Ascending aorta (tissue), 2 donors: ENCODE data around the gene UXT. TPM values are rescaled to one million over a fixed set of nuclear protein-coding genes. Genes with fewer than 3 reads are reported as not detected.

Source experiments
- DNase-seq, 2 donors: peaks; one replicate each; pipeline ENCODE4 v3.0.0-alpha.2; 2019; ENCODE audit warnings: low spot score in 2 of 2
- H3K27ac ChIP-seq, 2 donors: fragments of 200-600 bp; sonication (generic); one replicate each; pipeline ENCODE4 v1.5.1; 2016 to 2017; ENCODE audit warnings: mild to moderate bottlenecking in 1 of 2
- H3K27me3 ChIP-seq: fragments of 200-600 bp; sonication (generic); one replicate; pipeline ENCODE4 v1.5.1; 2017
- H3K36me3 ChIP-seq, 2 donors: fragments of 200-600 bp; sonication (generic); one replicate each; pipeline ENCODE4 v1.5.1; 2016
- H3K4me1 ChIP-seq, 2 donors: fragments of 200-600 bp; sonication (generic); one replicate each; pipeline ENCODE4 v1.5.1; 2016 to 2017; ENCODE audit warnings: mild to moderate bottlenecking in 1 of 2
- H3K4me3 ChIP-seq, 2 donors: fragments of 200-600 bp; sonication (generic); one replicate each; pipeline ENCODE4 v1.5.1; 2016 to 2017; ENCODE audit warnings: mild to moderate bottlenecking in 1 of 2
- H3K9me3 ChIP-seq, 2 donors: fragments of 200-600 bp; sonication (generic); one replicate each; pipeline ENCODE4 v1.5.1; 2016
- CTCF ChIP-seq, 3 experiments: fragments of 200-600 bp in 2 of 3; fragments of 450-650 bp in 1 of 3; sonication (generic) in 2 of 3; IDR thresholded peaks; one replicate each; pipeline ENCODE4 v1.5.1; 2016 to 2019; ENCODE audit warnings: antibody characterized with exemption in 3 of 3, mild to moderate bottlenecking in 1 of 3, moderate library complexity in 1 of 3
- intact Hi-C: fragments of 100-400 bp; cut with DNase I; formaldehyde crosslinking; loops from one replicate; pipeline ENCODE4 v1.15.1; 2023
- total RNA-seq: library from RNA; depleted of rRNA; stranded (reverse); fragments of >200 nt; gene quantifications from one replicate; pipeline ENCODE4 v1.1.0, GENCODE V29; 2016

Gene UXT
- total RNA-seq: 63.6 TPM

GRCh38 chrX:47658684-47659420, at the start of gene UXT:
TSS of gene UXT (minus strand) at chrX:47659180. CDS start at chrX:47658927, 253 bp downstream.
- H3K4me1 ChIP-seq: no peaks in the 10 kb centered on the region
- no peaks in the 10 kb centered on the region for H3K9me3 ChIP-seq
- H3K36me3 ChIP-seq: peaks cover 0 to 8% of the 10 kb centered on the region in 2 donors
- no peak for TF ChIP-seq CTCF (IDR thresholded peaks at IDR 0.05)
- peak within 1 kb of the TSS; percentile 95 to 96 for H3K27ac ChIP-seq
- peak within 1 kb of the TSS; percentile 58 to 74 for H3K4me3 ChIP-seq
- intact Hi-C loops: loop anchor here (1.0 to 10.0 kb wide), 4 partner anchors 9 to 464 kb away; partner anchors contain the start of genes ELK1, UBA1 and ZNF81
- peak; percentile 79 to 96 for DNase-seq
- H3K27me3 ChIP-seq: no peaks in the 10 kb centered on the region

GRCh38 chrX:47707031-47707780, 48.2 kb upstream of the UXT start:
- intact Hi-C loops: no loop called here
- Histone ChIP-seq H3K27ac (no peak overlapping the region), H3K9me3 (no peaks in the 10 kb centered on the region), H3K36me3 (no peaks in the 10 kb centered on the region), H3K4me1 (no peaks in the 10 kb centered on the region), H3K4me3 (no peak overlapping the region), H3K27me3 (no peaks in the 10 kb centered on the region)
- TF ChIP-seq CTCF (IDR thresholded peaks at IDR 0.05): no peak
- no peak for DNase-seq

- Histone ChIP-seq H3K36me3 (no peaks in the 10 kb centered on the region), H3K4me1 (no peaks in the 10 kb centered on the region), H3K4me3 (no peak overlapping the region), H3K27ac (no peak overlapping the region), H3K27me3 (no peaks in the 10 kb centered on the region), H3K9me3 (no peaks in the 10 kb centered on the region)
- TF ChIP-seq CTCF (IDR thresholded peaks at IDR 0.05): no peak
- intact Hi-C loops: no loop called here
- no peak for DNase-seq
These were observed 47.6 kb upstream of the UXT start for GRCh38 chrX:47706575-47706974.

GRCh38 chrX:47704736-47705135, 45.8 kb upstream of the UXT start:
- intact Hi-C loops: no loop called here
- Histone ChIP-seq H3K4me3 (no peak overlapping the region), H3K27ac (no peak overlapping the region), H3K27me3 (no peaks in the 10 kb centered on the region), H3K9me3 (no peaks in the 10 kb centered on the region), H3K36me3 (no peaks in the 10 kb centered on the region), H3K4me1 (no peaks in the 10 kb centered on the region)
- no peak for DNase-seq
- TF ChIP-seq CTCF (IDR thresholded peaks at IDR 0.05): no peak

- intact Hi-C loops: no loop called here
- no peaks in the 10 kb centered on the region for H3K4me1 ChIP-seq
- TF ChIP-seq CTCF (IDR thresholded peaks at IDR 0.05): no peak
- no peaks in the 10 kb centered on the region for H3K36me3 ChIP-seq
- no peak for DNase-seq
- H3K27me3 ChIP-seq: no peaks in the 10 kb centered on the region
- no peaks in the 10 kb centered on the region for H3K9me3 ChIP-seq
- H3K4me3 ChIP-seq: no peak overlapping the region
- H3K27ac ChIP-seq: no peak overlapping the region
These were observed 38.2 kb upstream of the UXT start for GRCh38 chrX:47697181-47697580.
